WTC11 (cell line): ENCODE results near the gene TNIP2. TPM values are rescaled to one million over a fixed set of nuclear protein-coding genes. Genes with fewer than 3 reads are reported as not detected.

Experiments
- ATAC-seq: fragments of 200-7000 bp; cut with Tn5 transposase; 2 replicates; pipeline ENCODE4 v1.10.0; 2021; ENCODE audit warnings: mild to moderate bottlenecking, moderate library complexity
- CTCF ChIA-PET: fragments of 300-600 bp; sonication (Branson Sonifier 250); formaldehyde crosslinking; loops from one replicate; lab custom pipeline; 2021; ENCODE audit warnings: antibody characterized with exemption; lab: Charles Lee
- POLR2A ChIA-PET: fragments of 350-600 bp; sonication (Branson Sonifier 250); formaldehyde crosslinking; loops from one replicate; lab custom pipeline; 2021; ENCODE audit warnings: antibody characterized with exemption; lab: Charles Lee
- DNase-seq: peaks from one replicate; pipeline ENCODE4 v3.0.0; 2021; ENCODE audit warnings: low spot score
- H3K27ac Mint-ChIP-seq: 2 replicates; pipeline ENCODE4 v1.8.0; 2021; ENCODE audit warnings: mixed read lengths
- H3K27me3 Mint-ChIP-seq: 2 replicates; pipeline ENCODE4 v1.8.0; 2021; ENCODE audit warnings: low read depth, mild to moderate bottlenecking, moderate library complexity, mixed read lengths
- H3K36me3 Mint-ChIP-seq: 2 replicates; pipeline ENCODE4 v1.8.0; 2021; ENCODE audit warnings: mixed read lengths
- H3K4me1 Mint-ChIP-seq: 2 replicates; pipeline ENCODE4 v1.8.0; 2022; ENCODE audit warnings: mixed read lengths
- H3K4me3 Mint-ChIP-seq: 2 replicates; pipeline ENCODE4 v1.8.0; 2021; ENCODE audit warnings: mild to moderate bottlenecking, moderate library complexity, mixed read lengths
- H3K9me3 Mint-ChIP-seq: 2 replicates; pipeline ENCODE4 v1.8.0; 2021; ENCODE audit warnings: mixed read lengths
- ATF2 ChIP-seq: sonication (generic); formaldehyde crosslinking; IDR thresholded peaks from 2 replicates; pipeline ENCODE4 v1.8.1; 2022; ENCODE audit warnings: low read depth, missing genetic modification reagents, borderline replicate concordance
- CREB1 ChIP-seq: sonication (generic); formaldehyde crosslinking; IDR thresholded peaks from 2 replicates; pipeline ENCODE4 v1.8.0; 2023; ENCODE audit warnings: mild to moderate bottlenecking, missing genetic modification reagents
- E2F4 ChIP-seq: sonication (generic); formaldehyde crosslinking; IDR thresholded peaks from 2 replicates; pipeline ENCODE4 v1.8.1; 2022; ENCODE audit warnings: low read depth, mild to moderate bottlenecking, moderate library complexity, missing genetic modification reagents, borderline replicate concordance
- EMX1 ChIP-seq: fragments of 250-450 bp; sonication (Bioruptor Pico); IDR thresholded peaks from 2 replicates; pipeline ENCODE4 v1.8.0; 2021; ENCODE audit warnings: mild to moderate bottlenecking
- FOXK1 ChIP-seq: sonication (generic); formaldehyde crosslinking; IDR thresholded peaks from 2 replicates; pipeline ENCODE4 v1.8.0; 2022; ENCODE audit warnings: mild to moderate bottlenecking, moderate library complexity, missing genetic modification reagents
- FOXP1 ChIP-seq: sonication (generic); formaldehyde crosslinking; IDR thresholded peaks from 2 replicates; pipeline ENCODE4 v1.8.0; 2022; ENCODE audit warnings: missing genetic modification reagents, mild to moderate bottlenecking, moderate library complexity, borderline replicate concordance
- GABPB1 ChIP-seq: sonication (generic); formaldehyde crosslinking; IDR thresholded peaks from 2 replicates; pipeline ENCODE4 v1.8.1; 2023; ENCODE audit warnings: mild to moderate bottlenecking, missing genetic modification reagents
- HMGA2 ChIP-seq: fragments of 250-450 bp; sonication (Bioruptor Pico); IDR thresholded peaks from 2 replicates; pipeline ENCODE4 v1.4.0; 2021; ENCODE audit warnings: mild to moderate bottlenecking, moderate library complexity
- IRF2 ChIP-seq: sonication (generic); formaldehyde crosslinking; IDR thresholded peaks from 2 replicates; pipeline ENCODE4 v1.8.0; 2022; ENCODE audit warnings: low read depth, missing genetic modification reagents, borderline replicate concordance
- MAX ChIP-seq: sonication (generic); formaldehyde crosslinking; IDR thresholded peaks from 2 replicates; pipeline ENCODE4 v1.8.0; 2022; ENCODE audit warnings: mild to moderate bottlenecking, missing genetic modification reagents
- NFE2L1 ChIP-seq: sonication (generic); formaldehyde crosslinking; IDR thresholded peaks from 2 replicates; pipeline ENCODE4 v1.8.1; 2023; ENCODE audit warnings: missing genetic modification reagents
- NFYB ChIP-seq: sonication (generic); formaldehyde crosslinking; conservative IDR thresholded peaks from 2 replicates; pipeline ENCODE4 v1.8.0; 2022; ENCODE audit warnings: low read depth, missing genetic modification reagents
- TCF7 ChIP-seq: sonication (generic); formaldehyde crosslinking; IDR thresholded peaks from 2 replicates; pipeline ENCODE4 v1.8.0; 2022; ENCODE audit warnings: mild to moderate bottlenecking, low read depth, missing genetic modification reagents, moderate library complexity
- TEAD1 ChIP-seq: sonication (generic); formaldehyde crosslinking; IDR thresholded peaks from 2 replicates; pipeline ENCODE4 v1.8.0; 2022; ENCODE audit warnings: mild to moderate bottlenecking, missing genetic modification reagents
- USF1 ChIP-seq: sonication (generic); formaldehyde crosslinking; IDR thresholded peaks from 2 replicates; pipeline ENCODE4 v1.8.0; 2022; ENCODE audit warnings: mild to moderate bottlenecking, missing genetic modification reagents
- ZBTB21 ChIP-seq: sonication (generic); formaldehyde crosslinking; IDR thresholded peaks from 2 replicates; pipeline ENCODE4 v1.8.1; 2023; ENCODE audit warnings: mild to moderate bottlenecking, missing genetic modification reagents, borderline replicate concordance
- ZNF121 ChIP-seq: sonication (generic); formaldehyde crosslinking; IDR thresholded peaks from 2 replicates; pipeline ENCODE4 v1.8.0; 2023; ENCODE audit warnings: missing genetic modification reagents
- ZNF219 ChIP-seq: sonication (generic); formaldehyde crosslinking; IDR thresholded peaks from 2 replicates; pipeline ENCODE4 v1.8.0; 2023; ENCODE audit warnings: missing genetic modification reagents, mild to moderate bottlenecking, borderline replicate concordance
- ZNF317 ChIP-seq: sonication (generic); formaldehyde crosslinking; IDR thresholded peaks from 2 replicates; pipeline ENCODE4 v1.8.1; 2023; ENCODE audit warnings: low read depth, mild to moderate bottlenecking, moderate library complexity, missing genetic modification reagents, borderline replicate concordance
- total RNA-seq: library from RNA; stranded (reverse); gene quantifications from 3 replicates; pipeline ENCODE4 v1.2.3, GENCODE V29; 2021
- TF ChIP-seq, protein P1 (sequence below): sonication (generic); formaldehyde crosslinking; IDR thresholded peaks from 2 replicates; pipeline ENCODE4 v1.8.0; 2023; ENCODE audit warnings: missing genetic modification reagents, mild to moderate bottlenecking, borderline replicate concordance
- TF ChIP-seq, protein P2 (sequence below): sonication (generic); formaldehyde crosslinking; conservative IDR thresholded peaks from 2 replicates; pipeline ENCODE4 v1.8.1; 2022; ENCODE audit warnings: mild to moderate bottlenecking, missing genetic modification reagents
- TF ChIP-seq, protein P3 (sequence below): sonication (generic); formaldehyde crosslinking; IDR thresholded peaks from 2 replicates; pipeline ENCODE4 v1.8.1; 2023; ENCODE audit warnings: mild to moderate bottlenecking, missing genetic modification reagents, moderate library complexity

The TNIP2 gene
- total RNA-seq, 1 experiment from 2014 or later: 44.4 TPM

DNA sequence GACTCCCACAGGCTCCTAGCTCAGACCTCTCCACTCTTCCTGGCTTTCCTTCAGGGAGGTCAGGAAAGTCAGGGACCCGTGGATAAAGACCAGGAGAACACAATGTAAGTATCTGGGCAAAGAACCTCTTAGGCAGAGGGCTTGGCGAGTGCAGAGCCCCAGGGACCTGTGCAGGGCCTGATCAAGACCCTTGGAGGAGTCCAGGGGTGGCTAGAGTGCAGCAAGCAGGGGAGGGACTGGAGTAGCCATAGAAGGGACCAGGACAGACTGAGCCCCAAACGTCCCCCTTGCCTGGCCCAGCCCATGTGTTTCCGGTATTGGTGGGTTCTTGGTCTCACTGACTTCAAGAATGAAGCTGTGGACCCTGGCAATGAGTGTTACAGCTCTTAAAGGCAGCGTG is 5.9 kb upstream of the TNIP2 start:
- TF ChIP-seq, protein P1, sequence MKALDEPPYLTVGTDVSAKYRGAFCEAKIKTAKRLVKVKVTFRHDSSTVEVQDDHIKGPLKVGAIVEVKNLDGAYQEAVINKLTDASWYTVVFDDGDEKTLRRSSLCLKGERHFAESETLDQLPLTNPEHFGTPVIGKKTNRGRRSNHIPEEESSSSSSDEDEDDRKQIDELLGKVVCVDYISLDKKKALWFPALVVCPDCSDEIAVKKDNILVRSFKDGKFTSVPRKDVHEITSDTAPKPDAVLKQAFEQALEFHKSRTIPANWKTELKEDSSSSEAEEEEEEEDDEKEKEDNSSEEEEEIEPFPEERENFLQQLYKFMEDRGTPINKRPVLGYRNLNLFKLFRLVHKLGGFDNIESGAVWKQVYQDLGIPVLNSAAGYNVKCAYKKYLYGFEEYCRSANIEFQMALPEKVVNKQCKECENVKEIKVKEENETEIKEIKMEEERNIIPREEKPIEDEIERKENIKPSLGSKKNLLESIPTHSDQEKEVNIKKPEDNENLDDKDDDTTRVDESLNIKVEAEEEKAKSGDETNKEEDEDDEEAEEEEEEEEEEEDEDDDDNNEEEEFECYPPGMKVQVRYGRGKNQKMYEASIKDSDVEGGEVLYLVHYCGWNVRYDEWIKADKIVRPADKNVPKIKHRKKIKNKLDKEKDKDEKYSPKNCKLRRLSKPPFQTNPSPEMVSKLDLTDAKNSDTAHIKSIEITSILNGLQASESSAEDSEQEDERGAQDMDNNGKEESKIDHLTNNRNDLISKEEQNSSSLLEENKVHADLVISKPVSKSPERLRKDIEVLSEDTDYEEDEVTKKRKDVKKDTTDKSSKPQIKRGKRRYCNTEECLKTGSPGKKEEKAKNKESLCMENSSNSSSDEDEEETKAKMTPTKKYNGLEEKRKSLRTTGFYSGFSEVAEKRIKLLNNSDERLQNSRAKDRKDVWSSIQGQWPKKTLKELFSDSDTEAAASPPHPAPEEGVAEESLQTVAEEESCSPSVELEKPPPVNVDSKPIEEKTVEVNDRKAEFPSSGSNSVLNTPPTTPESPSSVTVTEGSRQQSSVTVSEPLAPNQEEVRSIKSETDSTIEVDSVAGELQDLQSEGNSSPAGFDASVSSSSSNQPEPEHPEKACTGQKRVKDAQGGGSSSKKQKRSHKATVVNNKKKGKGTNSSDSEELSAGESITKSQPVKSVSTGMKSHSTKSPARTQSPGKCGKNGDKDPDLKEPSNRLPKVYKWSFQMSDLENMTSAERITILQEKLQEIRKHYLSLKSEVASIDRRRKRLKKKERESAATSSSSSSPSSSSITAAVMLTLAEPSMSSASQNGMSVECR (CRISPR knock-in tag): no peak
- TF ChIP-seq, protein P2, sequence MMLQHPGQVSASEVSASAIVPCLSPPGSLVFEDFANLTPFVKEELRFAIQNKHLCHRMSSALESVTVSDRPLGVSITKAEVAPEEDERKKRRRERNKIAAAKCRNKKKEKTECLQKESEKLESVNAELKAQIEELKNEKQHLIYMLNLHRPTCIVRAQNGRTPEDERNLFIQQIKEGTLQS: no peak
- TF ChIP-seq HMGA2 (CRISPR knock-in tag) (no peak), NFYB (CRISPR knock-in tag) (no peak), EMX1 (no peak), NFE2L1 (no peak), ZBTB21 (CRISPR knock-in tag) (no peak), MAX (CRISPR knock-in tag) (no peak), IRF2 (CRISPR knock-in tag) (no peak), ZNF317 (CRISPR knock-in tag) (no peak), ZNF121 (no peak), ZNF219 (CRISPR knock-in tag) (no peak), TEAD1 (CRISPR knock-in tag) (no peak), TCF7 (CRISPR knock-in tag) (no peak), CREB1 (CRISPR knock-in tag) (no peak)
- TF ChIP-seq, protein P3, sequence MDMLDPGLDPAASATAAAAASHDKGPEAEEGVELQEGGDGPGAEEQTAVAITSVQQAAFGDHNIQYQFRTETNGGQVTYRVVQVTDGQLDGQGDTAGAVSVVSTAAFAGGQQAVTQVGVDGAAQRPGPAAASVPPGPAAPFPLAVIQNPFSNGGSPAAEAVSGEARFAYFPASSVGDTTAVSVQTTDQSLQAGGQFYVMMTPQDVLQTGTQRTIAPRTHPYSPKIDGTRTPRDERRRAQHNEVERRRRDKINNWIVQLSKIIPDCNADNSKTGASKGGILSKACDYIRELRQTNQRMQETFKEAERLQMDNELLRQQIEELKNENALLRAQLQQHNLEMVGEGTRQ (CRISPR knock-in tag): no peak
- TF ChIP-seq, all 79 proteins: peak for 0
- ChIA-PET POLR2A (no interaction called here), CTCF (interaction anchor here (1.9 to 2.9 kb wide), 2 partner anchors 39 to 57 kb away, joined by 10 to 17 read pairs; no protein-coding TSS in a partner anchor)
- Mint-ChIP-seq H3K36me3 (no peaks in the 10 kb centered on the region), H3K4me3 (no peak overlapping the region), H3K4me1 (peaks cover 16% of the 10 kb centered on the region), H3K27me3 (peaks cover 6% of the 10 kb centered on the region; the same call in 1 of the 2 replicates), H3K9me3 (peaks cover 20% of the 10 kb centered on the region), H3K27ac (no peak overlapping the region)
- DNase-seq: no peak
- ATAC-seq: no peak

GRCh38 chr4:2761035-2761923 is 5.1 kb upstream of the TNIP2 start:
- ATAC-seq (no peak), DNase-seq (no peak)
- Mint-ChIP-seq H3K27ac (no peak overlapping the region), H3K9me3 (peaks cover 12% of the 10 kb centered on the region), H3K36me3 (no peaks in the 10 kb centered on the region), H3K27me3 (peaks cover 6% of the 10 kb centered on the region; the same call in 1 of the 2 replicates), H3K4me3 (no peak overlapping the region), H3K4me1 (peaks cover 21% of the 10 kb centered on the region)
- TF ChIP-seq FOXK1 (CRISPR knock-in tag) (no peak), E2F4 (CRISPR knock-in tag) (no peak), FOXP1 (CRISPR knock-in tag) (0 out of 2 replicates have a peak, but pooled peaks have one; percentile 20), USF1 (no peak), MAX (CRISPR knock-in tag) (no peak), ATF2 (CRISPR knock-in tag) (no peak), TCF7 (CRISPR knock-in tag) (no peak), GABPB1 (peak; percentile 8; the same call in 1 of the 2 replicates)
- POLR2A ChIA-PET: no interaction called here
- CTCF ChIA-PET: interaction anchor here (1.1 kb wide), 2 partner anchors 149 to 188 kb away, joined by 3 read pairs; no protein-coding TSS in a partner anchor
